ENCODE results near the gene RAF1.

- TF ChIP-seq POLR2A (IDR thresholded peaks at IDR 0.05) (no peak), CTCF (IDR thresholded peaks at IDR 0.05) (no peak)
Measured at GRCh38 chr3:12561397-12561796, 102.5 kb downstream of the RAF1 start.
